ENCODE data around the gene DNAH6. TPM values are rescaled to one million over a fixed set of nuclear protein-coding genes. Genes with fewer than 3 reads are reported as not detected.

The DNAH6 gene
- total RNA-seq, 1 experiment from 2014 or later: 0.32 TPM

DNA sequence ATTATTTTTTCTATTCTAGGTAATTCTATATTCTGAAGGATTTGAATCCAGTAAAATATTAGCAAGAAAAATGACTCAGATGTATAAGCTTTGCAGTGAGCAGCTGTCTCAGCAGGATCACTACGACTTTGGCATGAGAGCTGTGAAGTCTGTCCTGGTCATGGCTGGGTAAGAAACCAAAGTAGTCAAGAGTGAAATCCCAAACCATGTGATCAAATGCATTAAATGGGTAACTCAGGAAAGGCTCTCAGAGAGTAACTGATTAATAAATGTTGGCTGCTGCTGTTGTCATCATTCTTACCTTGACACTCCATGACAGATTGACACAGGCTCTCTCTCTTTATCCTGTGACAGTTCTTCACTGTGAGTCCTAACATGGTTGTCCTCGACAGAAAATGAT lies 124.1 kb downstream of the DNAH6 start:
- H3K9me3 ChIP-seq: no peaks in the 10 kb centered on the region; the same call in 1 of the 2 replicates
- no TSS peak for BruUV-seq (replicated peaks)
- H3K27me3 Mint-ChIP-seq (ENCODE audit: insufficient read depth, unreplicated experiment): peaks cover 4% of the 10 kb centered on the region
- peaks cover 7% of the 10 kb centered on the region for H3K4me1 Mint-ChIP-seq (ENCODE audit: low read depth, unreplicated experiment)
- no peak for TF ChIP-seq CTCF (IDR thresholded peaks at IDR 0.05; ENCODE audit: insufficient read depth in 1 of 2, low read depth in 1 of 2, low read length in 1 of 2, severe bottlenecking in 1 of 2, unreplicated experiment in 1 of 2)
- intact Hi-C loops (cut with micrococcal nuclease; ENCODE audit: unreplicated experiment): no loop called here
- H3K27ac Mint-ChIP-seq (ENCODE audit: unreplicated experiment): no peak overlapping the region
- no peak for DNase-seq
- H3K9me3 Mint-ChIP-seq (ENCODE audit: unreplicated experiment): peaks cover 18% of the 10 kb centered on the region
- CTCF ChIA-PET: no interaction called here
- no peak overlapping the region for H3K4me3 Mint-ChIP-seq (ENCODE audit: unreplicated experiment)
- no peak overlapping the region for H3K4me3 ChIP-seq (ENCODE audit: low read depth, low read length)
- H3K36me3 Mint-ChIP-seq (ENCODE audit: insufficient read depth, unreplicated experiment): no peaks in the 10 kb centered on the region
- POLR2A ChIA-PET: no interaction called here
- no peaks in the 10 kb centered on the region for H3K4me1 ChIP-seq
- no peaks in the 10 kb centered on the region for H3K27me3 ChIP-seq (replicated peaks; ENCODE audit: control insufficient read depth, insufficient read depth, low read length)
- H3K36me3 ChIP-seq (ENCODE audit: control insufficient read depth, insufficient read depth, low read length): no peaks in the 10 kb centered on the region

DNA sequence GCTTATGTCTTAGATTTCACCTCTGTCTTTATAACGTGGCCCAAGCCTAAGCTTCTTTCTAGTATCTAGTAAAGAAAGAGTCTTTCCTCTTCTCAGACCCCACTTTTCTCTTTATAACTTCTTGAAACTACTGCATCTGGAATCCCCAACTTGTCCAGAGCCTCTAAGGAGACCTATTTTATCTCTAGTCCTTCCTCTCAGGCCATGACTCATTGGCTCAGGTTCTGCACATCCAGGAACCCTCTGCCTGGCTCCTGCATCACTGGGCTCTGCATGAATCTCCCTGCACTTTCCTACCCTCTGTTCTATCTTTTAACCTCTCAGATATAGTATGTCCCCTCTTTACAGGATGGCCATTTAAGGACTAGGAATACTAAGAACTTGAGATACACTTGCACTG lies 124.7 kb downstream of the DNAH6 start:
- BruUV-seq (replicated peaks): no TSS peak
- peaks cover 18% of the 10 kb centered on the region for H3K9me3 Mint-ChIP-seq (ENCODE audit: unreplicated experiment)
- H3K36me3 ChIP-seq (ENCODE audit: control insufficient read depth, insufficient read depth, low read length): no peaks in the 10 kb centered on the region
- no peaks in the 10 kb centered on the region for H3K36me3 Mint-ChIP-seq (ENCODE audit: insufficient read depth, unreplicated experiment)
- no peaks in the 10 kb centered on the region; the same call in 1 of the 2 replicates for H3K9me3 ChIP-seq
- H3K4me1 ChIP-seq: no peaks in the 10 kb centered on the region
- peaks cover 7% of the 10 kb centered on the region for H3K4me1 Mint-ChIP-seq (ENCODE audit: low read depth, unreplicated experiment)
- no peak overlapping the region for H3K4me3 ChIP-seq (ENCODE audit: low read depth, low read length)
- intact Hi-C loops (cut with micrococcal nuclease; ENCODE audit: unreplicated experiment): no loop called here
- peaks cover 4% of the 10 kb centered on the region for H3K27me3 Mint-ChIP-seq (ENCODE audit: insufficient read depth, unreplicated experiment)
- CTCF ChIA-PET: interaction anchor here (0.6 kb wide), 1 partner anchor 113 kb away, joined by 3 read pairs; no protein-coding TSS in a partner anchor
- no peak for TF ChIP-seq CTCF (IDR thresholded peaks at IDR 0.05; ENCODE audit: insufficient read depth in 1 of 2, low read depth in 1 of 2, low read length in 1 of 2, severe bottlenecking in 1 of 2, unreplicated experiment in 1 of 2)
- no peak overlapping the region for H3K4me3 Mint-ChIP-seq (ENCODE audit: unreplicated experiment)
- no peaks in the 10 kb centered on the region for H3K27me3 ChIP-seq (replicated peaks; ENCODE audit: control insufficient read depth, insufficient read depth, low read length)
- H3K27ac Mint-ChIP-seq (ENCODE audit: unreplicated experiment): no peak overlapping the region
- no peak for DNase-seq
- POLR2A ChIA-PET: no interaction called here

GRCh38 chr2:84643991-84644390 lies 127.7 kb downstream of the DNAH6 start:
- no peak for DNase-seq
- ChIA-PET CTCF (no interaction called here), POLR2A (no interaction called here)
- H3K27me3 Mint-ChIP-seq (ENCODE audit: insufficient read depth, unreplicated experiment): peaks cover 4% of the 10 kb centered on the region
- Histone ChIP-seq H3K4me3 (ENCODE audit: low read depth, low read length) (no peak overlapping the region), H3K4me1 (no peaks in the 10 kb centered on the region), H3K36me3 (ENCODE audit: control insufficient read depth, insufficient read depth, low read length) (no peaks in the 10 kb centered on the region), H3K9me3 (no peaks in the 10 kb centered on the region; the same call in 1 of the 2 replicates), H3K27me3 (replicated peaks; ENCODE audit: control insufficient read depth, insufficient read depth, low read length) (no peaks in the 10 kb centered on the region)
- BruUV-seq (replicated peaks): no TSS peak
- H3K4me3 Mint-ChIP-seq (ENCODE audit: unreplicated experiment): no peak overlapping the region
- no peaks in the 10 kb centered on the region for H3K4me1 Mint-ChIP-seq (ENCODE audit: low read depth, unreplicated experiment)
- H3K9me3 Mint-ChIP-seq (ENCODE audit: unreplicated experiment): peaks cover 18% of the 10 kb centered on the region
- TF ChIP-seq CTCF (IDR thresholded peaks at IDR 0.05; ENCODE audit: insufficient read depth in 1 of 2, low read depth in 1 of 2, low read length in 1 of 2, severe bottlenecking in 1 of 2, unreplicated experiment in 1 of 2): no peak
- no peak overlapping the region for H3K27ac Mint-ChIP-seq (ENCODE audit: unreplicated experiment)
- intact Hi-C loops (cut with micrococcal nuclease; ENCODE audit: unreplicated experiment): no loop called here
- H3K36me3 Mint-ChIP-seq (ENCODE audit: insufficient read depth, unreplicated experiment): no peaks in the 10 kb centered on the region

Measured in Caco-2 (cell line).